ENCODE data around the gene SLC35G2. TPM values are rescaled to one million over a fixed set of nuclear protein-coding genes. Genes with fewer than 3 reads are reported as not detected.
"Not testable (repeated sequence)": the region's sequence is repeated elsewhere in the genome, so short reads cannot be mapped to it uniquely, and the experiment has no call there.

SLC35G2 gene
- polyA plus RNA-seq, 3 donors: 3.4 to 11.1 (median 5.5) TPM

- DNase-seq (ENCODE audit: low read depth in 3 of 3, low spot score in 2 of 3): no peak
Observed at GRCh38 chr3:136835089-136835812, 16.3 kb downstream of the SLC35G2 start.

GRCh38 chr3:136835813-136836510 is 17.0 kb downstream of the SLC35G2 start:
- DNase-seq (ENCODE audit: low read depth in 3 of 3, low spot score in 2 of 3): no peak

- DNase-seq (ENCODE audit: low read depth in 3 of 3, low spot score in 2 of 3): no peak
Observed at GRCh38 chr3:136836511-136837156, 17.7 kb downstream of the SLC35G2 start.

- DNase-seq (ENCODE audit: low read depth in 3 of 3, low spot score in 2 of 3): no peak
Observed at GRCh38 chr3:136838641-136839555, 20.0 kb downstream of the SLC35G2 start.

GRCh38 chr3:136839556-136839931 is 20.6 kb downstream of the SLC35G2 start:
- no peak for DNase-seq (ENCODE audit: low read depth in 3 of 3, low spot score in 2 of 3)

- DNase-seq (ENCODE audit: low read depth in 3 of 3, low spot score in 2 of 3): no peak
Observed at GRCh38 chr3:136840252-136840651, 21.3 kb downstream of the SLC35G2 start.

GRCh38 chr3:136842294-136842693 is 23.4 kb downstream of the SLC35G2 start:
- DNase-seq (ENCODE audit: low read depth in 3 of 3, low spot score in 2 of 3): no peak

GRCh38 chr3:136844724-136845123 is 25.8 kb downstream of the SLC35G2 start:
- DNase-seq (ENCODE audit: low read depth in 3 of 3, low spot score in 2 of 3): no peak

GRCh38 chr3:136852180-136852579 is 33.3 kb downstream of the SLC35G2 start:
- no peak for DNase-seq (ENCODE audit: low read depth in 3 of 3, low spot score in 2 of 3)

GRCh38 chr3:136856665-136857064 is 37.7 kb downstream of the SLC35G2 start:
- DNase-seq (ENCODE audit: low read depth in 3 of 3, low spot score in 2 of 3): no peak

- no peak for DNase-seq (ENCODE audit: low read depth in 3 of 3, low spot score in 2 of 3)
Observed at GRCh38 chr3:136858381-136858780, 39.5 kb downstream of the SLC35G2 start.

- DNase-seq (ENCODE audit: low read depth in 3 of 3, low spot score in 2 of 3): peak in 1 of 3 donors; percentile 4
Observed at GRCh38 chr3:136860541-136860940, 41.6 kb downstream of the SLC35G2 start.

GRCh38 chr3:136861890-136862616 is 43.1 kb downstream of the SLC35G2 start, which contains the start of gene NCK1:
Gene NCK1 (plus strand): TSS chr3:136862208. CDS start chr3:136928002, 65,794 bp downstream.
- DNase-seq (ENCODE audit: low read depth in 3 of 3, low spot score in 2 of 3): peak; percentile 89 to 96 (median 95)

- DNase-seq (ENCODE audit: low read depth in 3 of 3, low spot score in 2 of 3): peak in 2 of 3 donors; percentile 25 to 44
Observed at GRCh38 chr3:136862617-136863322, 43.8 kb downstream of the SLC35G2 start.

- DNase-seq (ENCODE audit: low read depth in 3 of 3, low spot score in 2 of 3): no peak
Observed at GRCh38 chr3:136869282-136869681, 50.4 kb downstream of the SLC35G2 start.

- DNase-seq (ENCODE audit: low read depth in 3 of 3, low spot score in 2 of 3): not testable (repeated sequence)
Observed at GRCh38 chr3:136872258-136872657, 53.3 kb downstream of the SLC35G2 start.

- DNase-seq (ENCODE audit: low read depth in 3 of 3, low spot score in 2 of 3): not testable (repeated sequence)
Observed at GRCh38 chr3:136879510-136879909, 60.6 kb downstream of the SLC35G2 start.

- DNase-seq (ENCODE audit: low read depth in 3 of 3, low spot score in 2 of 3): no peak
Observed at GRCh38 chr3:136882571-136882970, 63.6 kb downstream of the SLC35G2 start.

Measured in right renal cortex interstitium (tissue), 3 donors.